Activated naive CD4-positive, alpha-beta T cell treated with anti-CD3 and anti-CD28 coated beads for 36 hours (primary cell): Measurements from ENCODE around the gene MAD2L2. TPM values are rescaled to one million over a fixed set of nuclear protein-coding genes. Genes with fewer than 3 reads are reported as not detected.

Source experiments
- CTCF ChIA-PET: fragments of 350-600 bp; sonication (Branson Sonifier 250); formaldehyde crosslinking; loops from one replicate; lab custom pipeline; 2021; ENCODE audit warnings: antibody characterized with exemption; lab: Charles Lee
- DNase-seq: peaks from one replicate; pipeline ENCODE4 v3.0.0-alpha.2; 2020
- H3K27ac Mint-ChIP-seq: one replicate; pipeline ENCODE4 v1.8.0; 2021; ENCODE audit warnings: mild to moderate bottlenecking, mixed read lengths
- H3K27me3 Mint-ChIP-seq: one replicate; pipeline ENCODE4 v1.8.0; 2021; ENCODE audit warnings: low read depth, mixed read lengths
- H3K36me3 Mint-ChIP-seq: one replicate; pipeline ENCODE4 v1.8.0; 2021; ENCODE audit warnings: low read depth, mixed read lengths
- H3K4me1 Mint-ChIP-seq: one replicate; pipeline ENCODE4 v1.8.0; 2021; ENCODE audit warnings: low read depth, mixed read lengths
- H3K4me3 Mint-ChIP-seq: one replicate; pipeline ENCODE4 v1.8.0; 2021; ENCODE audit warnings: mild to moderate bottlenecking, moderate library complexity, mixed read lengths
- H3K9me3 Mint-ChIP-seq: one replicate; pipeline ENCODE4 v1.8.0; 2021; ENCODE audit warnings: mixed read lengths
- intact Hi-C: fragments of 100-400 bp; cut with micrococcal nuclease; formaldehyde crosslinking; loops from one replicate; pipeline ENCODE4 v1.15.1; 2023
- total RNA-seq, 2 experiments: library from RNA; stranded (reverse); gene quantifications; one replicate each; pipeline ENCODE4 v1.2.3, GENCODE V29; 2021

The MAD2L2 gene
- total RNA-seq, 2 experiments from 2014 or later = 86.7 to 88.3 TPM

DNA sequence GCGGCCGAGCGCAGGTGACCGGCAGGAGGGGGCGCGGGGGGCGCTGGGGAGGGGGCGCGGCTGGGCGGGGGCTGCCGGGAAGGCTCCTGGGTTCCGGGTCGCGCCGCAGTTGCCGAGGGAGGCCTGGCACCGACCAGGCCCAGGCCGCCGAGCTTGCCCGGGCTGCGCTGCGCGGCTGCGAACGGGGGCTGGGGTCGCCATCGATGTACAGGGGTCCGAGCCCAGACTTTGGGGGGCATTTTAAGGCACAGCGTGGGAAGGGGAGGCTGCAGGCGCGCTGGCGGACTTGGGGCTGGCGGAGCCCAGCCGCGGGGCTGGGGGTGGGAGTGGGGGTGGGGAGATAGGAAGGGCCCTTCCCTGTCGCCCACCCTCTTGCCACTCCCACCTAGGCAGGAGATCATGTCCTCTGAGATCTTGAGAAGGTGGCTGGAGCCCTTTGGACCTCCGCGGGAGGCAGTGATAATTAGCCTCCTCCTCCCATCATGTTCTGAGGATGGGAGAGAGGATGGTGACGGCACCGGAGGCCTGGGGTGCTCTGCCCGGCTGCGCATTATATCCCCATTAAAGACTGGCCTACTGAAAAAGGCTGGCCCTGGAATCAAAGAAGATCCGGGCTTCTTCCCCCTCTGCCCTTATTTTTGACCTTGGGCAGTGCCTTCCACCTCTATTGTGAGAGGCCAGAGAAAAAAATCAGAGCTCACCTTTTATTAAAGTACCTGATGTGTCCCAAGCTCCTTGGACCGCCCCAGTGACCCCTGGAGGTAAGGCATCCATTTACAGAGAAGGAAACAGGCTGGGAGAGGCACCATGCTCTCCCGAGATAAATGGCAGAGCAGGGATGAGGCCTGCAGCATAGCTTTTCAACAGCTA is 25.8 kb downstream of the MAD2L2 start:
- no peak overlapping the region for H3K27ac Mint-ChIP-seq
- H3K27me3 Mint-ChIP-seq = no peaks in the 10 kb centered on the region
- DNase-seq = no peak
- no peaks in the 10 kb centered on the region for H3K9me3 Mint-ChIP-seq
- H3K4me3 Mint-ChIP-seq = peak overlapping the region; percentile 75
- CTCF ChIA-PET = interaction anchor here (0.8 to 2.9 kb wide), 5 partner anchors 9 to 65 kb away, joined by 3 to 15 read pairs (median 4); partner anchors contain the start of gene FBXO6
- intact Hi-C loops = loop anchor here (1.0 to 5.0 kb wide), 5 partner anchors 9 to 252 kb away; partner anchors contain the start of genes CLCN6, FBXO6, MAD2L2 and MTHFR
- no peaks in the 10 kb centered on the region for H3K36me3 Mint-ChIP-seq
- peaks cover 19% of the 10 kb centered on the region for H3K4me1 Mint-ChIP-seq

DNA sequence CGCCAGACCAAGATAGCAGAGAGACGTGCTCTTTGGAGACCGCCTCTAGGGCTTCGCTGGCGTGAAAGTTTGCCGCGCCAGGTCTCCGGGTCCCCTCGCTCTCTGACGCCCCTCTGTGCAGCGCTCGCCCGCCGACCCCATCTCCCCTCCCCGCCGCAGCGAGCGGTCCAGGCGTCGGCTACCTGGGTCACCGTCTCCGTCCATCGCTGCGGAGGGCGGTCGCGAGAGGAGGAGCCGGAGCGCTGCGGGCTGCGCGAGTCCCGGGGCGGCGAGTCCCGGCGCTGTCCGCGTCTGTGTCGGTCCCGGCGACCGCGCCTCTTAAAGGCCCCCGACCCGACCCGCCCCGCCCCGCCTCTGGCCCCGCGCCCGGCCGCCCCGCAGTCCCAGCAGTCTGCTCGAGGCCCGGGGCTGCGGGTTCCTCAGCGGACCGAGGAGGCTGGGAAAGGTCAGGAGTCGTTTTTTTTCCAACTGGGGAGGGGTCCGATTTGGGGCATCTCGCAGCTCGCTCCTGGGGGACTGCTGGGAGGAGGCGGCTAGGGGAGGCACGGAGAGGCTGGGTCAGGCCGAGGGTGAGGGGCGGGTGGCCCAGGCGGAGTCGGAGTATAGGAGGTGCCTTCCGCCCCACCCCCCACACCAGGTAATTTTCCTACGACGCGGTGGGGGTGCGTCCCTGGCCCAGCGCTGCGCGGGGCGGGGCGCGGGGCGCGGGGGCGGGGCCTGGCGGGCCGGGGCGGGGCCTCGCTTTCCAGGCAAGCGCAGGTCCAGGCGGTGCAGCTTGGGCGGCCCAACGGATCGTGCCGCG is 26.6 kb downstream of the MAD2L2 start, which contains the start of the genes FBXO2 and FBXO44:
TSS of gene FBXO2 (minus strand) at position 293 of the 802 bp plus-strand sequence. CDS start at position 204, 89 bp downstream.
TSS of gene FBXO44 (plus strand) at position 741 of the 802 bp plus-strand sequence. CDS start 959 bp downstream, outside the sequence.
- peaks cover 24% of the 10 kb centered on the region for H3K4me1 Mint-ChIP-seq
- H3K27ac Mint-ChIP-seq = no peak within 1 kb of the TSS
- H3K36me3 Mint-ChIP-seq = no peaks in the 10 kb centered on the region
- no peaks in the 10 kb centered on the region for H3K27me3 Mint-ChIP-seq
- H3K4me3 Mint-ChIP-seq = peak within 1 kb of the TSS; percentile 75
- peak; percentile 64 for DNase-seq
- intact Hi-C loops = loop anchor here (1.0 to 5.0 kb wide), 5 partner anchors 10 to 253 kb away; partner anchors contain the start of genes CLCN6, FBXO6, MAD2L2 and MTHFR
- H3K9me3 Mint-ChIP-seq = no peaks in the 10 kb centered on the region
- CTCF ChIA-PET = interaction anchor here (0.9 to 2.9 kb wide), 4 partner anchors 9 to 66 kb away, joined by 3 to 15 read pairs (median 7); partner anchors contain the start of gene FBXO6

DNA sequence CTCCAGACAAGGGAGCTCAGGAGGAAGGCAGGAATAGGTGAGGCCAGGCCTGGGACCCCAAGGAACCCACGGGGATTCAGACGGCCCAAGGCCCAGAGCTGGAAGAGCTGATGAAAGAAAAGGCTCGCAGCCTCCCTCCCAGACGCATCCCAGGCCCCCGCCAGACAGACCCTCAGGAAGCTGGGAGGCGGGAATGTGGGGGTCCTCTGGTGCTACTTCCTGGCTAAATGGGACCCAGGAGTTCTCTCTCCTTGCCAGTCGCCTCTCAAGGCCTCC is 27.1 kb downstream of the MAD2L2 start:
- Mint-ChIP-seq H3K4me3 (peak overlapping the region; percentile 56), H3K36me3 (no peaks in the 10 kb centered on the region), H3K4me1 (peaks cover 26% of the 10 kb centered on the region), H3K27ac (no peak overlapping the region), H3K27me3 (no peaks in the 10 kb centered on the region), H3K9me3 (no peaks in the 10 kb centered on the region)
- intact Hi-C loops = loop anchor here (1.0 to 5.0 kb wide), 5 partner anchors 11 to 254 kb away; partner anchors contain the start of genes CLCN6, FBXO6, MAD2L2 and MTHFR
- CTCF ChIA-PET = interaction anchor here (0.6 to 2.9 kb wide), 7 partner anchors 8 to 434 kb away, joined by 3 to 15 read pairs (median 5); partner anchors contain the start of gene FBXO6
- no peak for DNase-seq

- Mint-ChIP-seq H3K36me3 (no peaks in the 10 kb centered on the region), H3K9me3 (no peaks in the 10 kb centered on the region), H3K27ac (no peak overlapping the region), H3K27me3 (no peaks in the 10 kb centered on the region), H3K4me3 (peak overlapping the region; percentile 56), H3K4me1 (peaks cover 26% of the 10 kb centered on the region)
- intact Hi-C loops = loop anchor here (5.0 kb wide), 3 partner anchors 154 to 254 kb away; partner anchors contain the start of genes CLCN6 and MTHFR
- CTCF ChIA-PET = interaction anchor here (0.6 to 4.1 kb wide), 11 partner anchors 8 to 433 kb away, joined by 3 to 27 read pairs (median 5); partner anchors contain the start of gene FBXO6
- DNase-seq = no peak
These were observed 27.7 kb downstream of the MAD2L2 start for GRCh38 chr1:11653101-11653860.

DNA sequence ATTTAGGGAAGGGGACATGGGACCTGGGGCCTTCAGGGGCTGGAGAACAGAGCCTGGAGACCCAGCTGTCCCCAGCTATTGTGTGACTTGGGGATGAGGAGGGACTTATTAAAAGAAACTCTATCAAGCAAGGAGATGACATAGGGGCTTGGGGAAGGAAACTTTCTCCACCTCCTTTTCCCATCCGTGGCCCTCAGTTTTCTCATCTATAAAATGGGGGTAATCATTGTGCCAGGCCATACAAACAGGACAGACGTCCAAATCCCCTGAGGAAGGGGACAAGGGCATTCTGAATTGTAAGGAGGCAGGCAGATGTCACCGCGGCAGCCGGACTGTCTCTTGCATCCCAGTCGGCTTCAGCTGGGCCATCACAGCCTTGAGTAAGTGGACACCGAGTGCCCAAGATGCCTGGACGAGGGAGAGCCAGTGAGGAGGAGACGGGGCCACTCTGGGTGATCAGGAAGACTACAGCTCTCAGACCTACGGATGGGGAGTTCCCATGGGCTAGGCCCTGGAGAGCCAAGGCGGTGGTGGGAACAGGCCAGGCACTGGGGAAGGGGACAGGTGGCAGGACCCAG is 28.7 kb downstream of the MAD2L2 start:
- peaks cover 26% of the 10 kb centered on the region for H3K4me1 Mint-ChIP-seq
- intact Hi-C loops = loop anchor here (5.0 kb wide), 3 partner anchors 155 to 255 kb away; partner anchors contain the start of genes CLCN6 and MTHFR
- H3K36me3 Mint-ChIP-seq = no peaks in the 10 kb centered on the region
- DNase-seq = no peak
- H3K9me3 Mint-ChIP-seq = no peaks in the 10 kb centered on the region
- CTCF ChIA-PET = interaction anchor here (0.6 to 4.1 kb wide), 10 partner anchors 9 to 375 kb away, joined by 3 to 27 read pairs (median 7); partner anchors contain the start of genes AGTRAP and FBXO6
- H3K27me3 Mint-ChIP-seq = no peaks in the 10 kb centered on the region
- no peak overlapping the region for H3K4me3 Mint-ChIP-seq
- H3K27ac Mint-ChIP-seq = no peak overlapping the region

DNA sequence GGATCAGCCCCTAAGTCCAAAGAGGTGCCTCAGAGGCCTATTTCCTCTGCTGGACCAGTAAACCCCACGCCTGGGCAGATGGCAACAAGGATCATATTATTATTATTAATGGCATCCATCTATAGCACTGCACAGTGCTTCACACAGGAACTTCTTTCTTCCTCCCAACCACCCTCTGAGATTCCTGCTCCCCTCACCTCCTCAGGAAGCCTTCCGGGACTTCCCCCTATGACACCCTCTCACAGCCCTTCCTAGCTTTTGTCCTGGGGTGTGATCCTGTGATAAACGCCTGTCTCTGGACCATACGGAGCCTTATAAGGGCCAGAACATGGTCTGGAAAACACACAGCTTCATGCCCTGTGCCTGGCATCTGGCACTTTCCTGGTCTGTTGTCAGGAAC is 29.9 kb downstream of the MAD2L2 start:
- no peaks in the 10 kb centered on the region for H3K36me3 Mint-ChIP-seq
- peak overlapping the region; percentile 55 for H3K4me3 Mint-ChIP-seq
- intact Hi-C loops = loop anchor here (5.0 kb wide), 3 partner anchors 156 to 256 kb away; partner anchors contain the start of genes CLCN6 and MTHFR
- H3K9me3 Mint-ChIP-seq = no peaks in the 10 kb centered on the region
- no peak for DNase-seq
- no peaks in the 10 kb centered on the region for H3K27me3 Mint-ChIP-seq
- CTCF ChIA-PET = interaction anchor here (0.6 to 4.1 kb wide), 22 partner anchors 9 to 613 kb away, joined by 3 to 27 read pairs (median 6); partner anchors contain the start of genes AGTRAP, CLCN6, FBXO6 and MAD2L2
- H3K4me1 Mint-ChIP-seq = peaks cover 25% of the 10 kb centered on the region
- H3K27ac Mint-ChIP-seq = no peak overlapping the region

DNA sequence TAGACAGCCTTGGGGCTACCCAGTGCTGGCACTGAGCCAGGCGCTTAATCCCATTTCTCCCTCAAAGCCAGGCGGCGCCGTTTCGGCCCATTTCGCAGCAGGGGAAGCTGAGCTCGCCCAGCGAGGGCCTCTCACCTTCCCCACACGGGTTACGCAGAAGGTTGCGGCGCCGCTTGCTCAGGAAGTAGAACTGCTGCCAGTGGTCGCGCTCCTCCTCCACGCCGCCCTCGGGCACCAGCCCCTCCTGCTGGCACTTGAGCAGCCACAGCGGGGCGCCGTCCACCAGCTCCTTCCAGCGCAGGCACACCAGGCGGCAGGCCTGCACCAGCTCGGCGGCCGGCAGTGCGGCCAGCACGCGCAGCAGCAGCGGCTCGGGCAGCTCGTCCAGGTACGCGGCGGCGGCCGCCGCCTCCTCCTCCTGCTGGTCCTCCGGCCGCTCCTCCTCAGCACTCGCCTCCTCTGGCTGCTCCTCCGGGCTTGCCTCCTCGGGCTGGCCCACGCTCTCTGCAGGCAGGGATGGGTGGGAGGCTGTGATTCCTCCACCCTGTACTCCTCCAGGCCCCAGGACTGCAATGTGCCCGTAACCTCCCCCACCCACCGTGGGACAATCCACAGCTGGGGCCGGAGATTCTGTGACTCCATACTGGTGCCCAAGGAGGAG is 30.5 kb downstream of the MAD2L2 start:
- peak overlapping the region; percentile 55 for H3K4me3 Mint-ChIP-seq
- intact Hi-C loops = loop anchor here (1.0 to 5.0 kb wide), 4 partner anchors 69 to 257 kb away; partner anchors contain the start of genes CLCN6 and MTHFR
- peaks cover 19% of the 10 kb centered on the region for H3K4me1 Mint-ChIP-seq
- no peaks in the 10 kb centered on the region for H3K27me3 Mint-ChIP-seq
- H3K9me3 Mint-ChIP-seq = no peaks in the 10 kb centered on the region
- no peak overlapping the region for H3K27ac Mint-ChIP-seq
- CTCF ChIA-PET = interaction anchor here (0.6 to 4.1 kb wide), 25 partner anchors 8 to 613 kb away, joined by 3 to 27 read pairs (median 5); partner anchors contain the start of genes AGTRAP, CLCN6, FBXO6 and MAD2L2
- H3K36me3 Mint-ChIP-seq = no peaks in the 10 kb centered on the region
- DNase-seq = peak; percentile 88

GRCh38 chr1:11649624-11650330 is 31.2 kb downstream of the MAD2L2 start:
- intact Hi-C loops = loop anchor here (1.0 to 5.0 kb wide), 6 partner anchors 70 to 592 kb away; partner anchors contain the start of genes CLCN6 and MTHFR
- H3K4me3 Mint-ChIP-seq = no peak overlapping the region
- H3K4me1 Mint-ChIP-seq = peaks cover 17% of the 10 kb centered on the region
- no peaks in the 10 kb centered on the region for H3K36me3 Mint-ChIP-seq
- H3K9me3 Mint-ChIP-seq = no peaks in the 10 kb centered on the region
- CTCF ChIA-PET = interaction anchor here (1.0 to 4.1 kb wide), 23 partner anchors 8 to 612 kb away, joined by 3 to 27 read pairs (median 5); partner anchors contain the start of genes AGTRAP, CLCN6, FBXO6 and MAD2L2
- no peaks in the 10 kb centered on the region for H3K27me3 Mint-ChIP-seq
- no peak overlapping the region for H3K27ac Mint-ChIP-seq
- DNase-seq = no peak

DNA sequence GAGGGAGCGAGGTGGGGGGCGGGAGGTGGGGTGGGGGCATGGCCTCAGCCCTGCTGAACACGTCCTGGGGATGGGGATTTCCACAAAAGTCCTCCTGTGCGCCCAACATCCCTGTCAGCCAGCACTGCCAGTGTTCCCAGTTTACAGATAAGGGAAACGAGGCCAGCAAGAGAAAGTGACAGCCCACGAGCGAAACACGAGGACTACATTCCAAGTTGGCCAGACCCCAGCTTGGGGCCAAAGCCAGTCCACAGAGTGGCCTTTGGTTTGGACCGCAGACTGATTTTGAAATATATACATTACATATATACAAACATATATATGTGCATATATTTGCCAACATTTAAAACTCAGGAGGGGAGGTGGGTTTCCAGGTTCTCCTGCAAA is 31.7 kb downstream of the MAD2L2 start:
- no peak for DNase-seq
- Mint-ChIP-seq H3K27ac (no peak overlapping the region), H3K4me3 (no peak overlapping the region), H3K9me3 (no peaks in the 10 kb centered on the region), H3K4me1 (peaks cover 17% of the 10 kb centered on the region), H3K36me3 (no peaks in the 10 kb centered on the region), H3K27me3 (no peaks in the 10 kb centered on the region)
- CTCF ChIA-PET = interaction anchor here (1.0 to 4.1 kb wide), 10 partner anchors 13 to 611 kb away, joined by 3 to 27 read pairs (median 6); partner anchors contain the start of genes AGTRAP, CLCN6, FBXO6 and MTHFR
- intact Hi-C loops = loop anchor here (5.0 kb wide), 2 partner anchors 327 to 592 kb away; no protein-coding TSS in a partner anchor
